HepG2 (cell line): ENCODE measurements around the gene CRYBA2. TPM values are rescaled to one million over a fixed set of nuclear protein-coding genes. Genes with fewer than 3 reads are reported as not detected.

Experiments
- ATAC-seq: fragments of 200-7000 bp; cut with Tn5 transposase; 3 replicates; pipeline ENCODE4 v1.9.1; 2020; ENCODE audit warnings: mild to moderate bottlenecking, moderate library complexity
- BruUV-seq: library from RNA; stranded (reverse); fragments of 400-500 nt; replicated peaks from 2 replicates; lab custom pipeline; 2021; lab: Mats Ljungman, UMichigan
- CTCF ChIA-PET: fragments of 300-600 bp; formaldehyde crosslinking; extraction: SDS; loops from one replicate; lab custom pipeline; 2021; ENCODE audit warnings: low total read pairs, inconsistent platforms, low intra/inter-chr PET ratio; lab: Yijun Ruan, JAX
- POLR2A ChIA-PET: fragments of 350-600 bp; sonication (Branson Sonifier 250); formaldehyde crosslinking; loops from one replicate; lab custom pipeline; 2020; ENCODE audit warnings: antibody characterized with exemption, inconsistent platforms; lab: Yijun Ruan, JAX
- DNase-seq: peaks from one replicate; pipeline ENCODE4 v3.0.0-alpha.2; 2015; ENCODE audit warnings: low spot score
- FAIRE-seq: peaks from 3 replicates; lab custom pipeline; 2011; peaks lifted over from hg19 to GRCh38; lab: Jason Lieb, UNC
- H2AFZ ChIP-seq: one replicate; pipeline ENCODE4 v1.6.1; 2011; ENCODE audit warnings: low read length, inconsistent platforms
- H3K27ac ChIP-seq: fragments of 300-600 bp; 3 replicates; pipeline ENCODE4 v1.8.0; 2011; ENCODE audit warnings: mixed run types, mild to moderate bottlenecking, mixed read lengths, low read length, inconsistent platforms; ENCODE audit not compliant: insufficient read depth; ENCODE audit errors: extremely low read length
- H3K27me3 ChIP-seq, 2 experiments: fragments of 200-600 bp in 1 of 2; 2 replicates in 1 of 2; 3 replicates in 1 of 2; pipeline versions ENCODE4 v1.6.0 to v1.8.0; 2011; ENCODE audit warnings: low read length in 2 of 2, mild to moderate bottlenecking in 2 of 2, moderate library complexity in 2 of 2, inconsistent platforms in 1 of 2; ENCODE audit not compliant: insufficient read depth in 2 of 2, control insufficient read depth in 1 of 2
- H3K36me3 ChIP-seq, 2 experiments: fragments of 200-600 bp in 1 of 2; replicated peaks in 1 of 2; 2 replicates in 1 of 2; 3 replicates in 1 of 2; pipeline versions ENCODE4 v1.5.1 to v1.8.0; 2011; ENCODE audit warnings: low read length in 2 of 2, inconsistent platforms in 1 of 2; ENCODE audit not compliant: insufficient read depth in 2 of 2, control insufficient read depth in 1 of 2
- H3K4me1 ChIP-seq: 2 replicates; pipeline ENCODE4 v1.5.1; 2012; ENCODE audit warnings: low read length, inconsistent platforms; ENCODE audit not compliant: insufficient read depth
- H3K4me2 ChIP-seq: 2 replicates; pipeline ENCODE4 v1.6.0; 2011; ENCODE audit warnings: low read depth, low read length, inconsistent platforms
- H3K4me3 ChIP-seq, 3 experiments: fragments of 200-600 bp in 1 of 3; sonication (generic), shearing (Covaris generic) in 1 of 3; replicated peaks in 1 of 3; 2 replicates each; pipeline ENCODE4 v1.5.1; 2011 to 2016; ENCODE audit warnings: low read length in 3 of 3, inconsistent platforms in 2 of 3, low read depth in 2 of 3, mild to moderate bottlenecking in 2 of 3, control low read depth in 1 of 3, mixed read lengths in 1 of 3; ENCODE audit not compliant: insufficient read depth in 1 of 3
- H3K79me2 ChIP-seq: one replicate; pipeline ENCODE4 v1.6.1; 2011; ENCODE audit warnings: low read length, inconsistent platforms; ENCODE audit not compliant: insufficient read depth
- H3K9ac ChIP-seq: 2 replicates; pipeline ENCODE4 v1.6.0; 2011; ENCODE audit warnings: mild to moderate bottlenecking, low read depth, low read length, inconsistent platforms; ENCODE audit not compliant: insufficient read depth
- H3K9me3 ChIP-seq: 2 replicates; pipeline ENCODE4 v1.5.1; 2012; ENCODE audit warnings: mild to moderate bottlenecking, low read length
- H4K20me1 ChIP-seq: 2 replicates; pipeline ENCODE4 v1.6.0; 2011; ENCODE audit warnings: inconsistent platforms, mild to moderate bottlenecking, low read length, moderate library complexity; ENCODE audit not compliant: insufficient read depth
- ATAD3A ChIP-seq: sonication (generic); formaldehyde crosslinking; IDR thresholded peaks from 2 replicates; pipeline ENCODE4 v1.4.0; 2020; ENCODE audit warnings: missing genetic modification reagents
- BRCA1 ChIP-seq: sonication (generic); formaldehyde crosslinking; IDR thresholded peaks from 2 replicates; pipeline ENCODE4 v1.4.0; 2020; ENCODE audit warnings: missing genetic modification reagents
- CREBL2 ChIP-seq: sonication (generic); formaldehyde crosslinking; IDR thresholded peaks from 2 replicates; pipeline ENCODE4 v1.8.1; 2023; ENCODE audit warnings: missing genetic modification reagents, mild to moderate bottlenecking, borderline replicate concordance
- EED ChIP-seq: sonication (generic); formaldehyde crosslinking; IDR thresholded peaks from 2 replicates; pipeline ENCODE4 v1.5.0; 2020; ENCODE audit warnings: mild to moderate bottlenecking, missing genetic modification reagents
- GPN1 ChIP-seq: sonication (generic); formaldehyde crosslinking; IDR thresholded peaks from 2 replicates; pipeline ENCODE4 v1.5.1; 2020; ENCODE audit warnings: missing genetic modification reagents, borderline replicate concordance
- MED13 ChIP-seq: sonication (generic); formaldehyde crosslinking; IDR thresholded peaks from 2 replicates; pipeline ENCODE4 v1.5.0; 2020; ENCODE audit warnings: missing genetic modification reagents
- SAP130 ChIP-seq: IDR thresholded peaks from 2 replicates; pipeline ENCODE4 v1.6.1; 2016; ENCODE audit warnings: low read depth
- SP1 ChIP-seq, 2 experiments: fragments of 450-650 bp in 1 of 2; sonication (generic) in 1 of 2; formaldehyde crosslinking in 1 of 2; IDR thresholded peaks; 2 replicates each; pipeline versions ENCODE4 v1.4.0 to v1.6.1; 2016 to 2020; ENCODE audit warnings: missing genetic modification reagents in 1 of 2
- TEAD3 ChIP-seq: optimal IDR thresholded peaks from 2 replicates; pipeline ENCODE3; 2016; ENCODE audit warnings: borderline replicate concordance
- ZHX2 ChIP-seq, 2 experiments: sonication (generic) in 1 of 2; formaldehyde crosslinking in 1 of 2; IDR thresholded peaks; 2 replicates each; pipeline versions ENCODE4 v1.6.1 to v1.9.0; 2014 to 2022; ENCODE audit warnings: antibody characterized with exemption in 1 of 2, borderline replicate concordance in 1 of 2, inconsistent platforms in 1 of 2, low read depth in 1 of 2, missing genetic modification reagents in 1 of 2
- ZNF30 ChIP-seq: sonication (generic); formaldehyde crosslinking; IDR thresholded peaks from 2 replicates; pipeline ENCODE4 v1.5.0; 2020; ENCODE audit warnings: mild to moderate bottlenecking, missing genetic modification reagents
- ZNF337 ChIP-seq: sonication (generic); formaldehyde crosslinking; IDR thresholded peaks from 2 replicates; pipeline ENCODE4 v1.5.1; 2020; ENCODE audit warnings: missing genetic modification reagents, low read depth, mild to moderate bottlenecking, borderline replicate concordance
- ZNF766 ChIP-seq: sonication (generic); formaldehyde crosslinking; IDR thresholded peaks from 2 replicates; pipeline ENCODE4 v1.5.0; 2020; ENCODE audit warnings: missing genetic modification reagents, borderline replicate concordance
- ZUFSP ChIP-seq: sonication (generic); formaldehyde crosslinking; IDR thresholded peaks from 2 replicates; pipeline ENCODE4 v1.9.0; 2021; ENCODE audit warnings: missing genetic modification reagents, mild to moderate bottlenecking, borderline replicate concordance
- WGBS: methylation state at CpG from one replicate; pipeline ENCODE4 v1.1.6; 2017; ENCODE audit warnings: low lambda C conversion rate; 5-methylcytosine and 5-hydroxymethylcytosine counted together
- in situ Hi-C: cut with HindIII; loops from 2 replicates; pipeline ENCODE4 v1.10.0; 2017; ENCODE audit warnings: low pct_unique_long_range_greater_than_20kb; ENCODE audit not compliant: extremely low pct_ligation_motif_present
- intact Hi-C: fragments of 100-400 bp; cut with micrococcal nuclease; formaldehyde crosslinking; loops from one replicate; pipeline ENCODE4 v1.10.0; 2022; ENCODE audit not compliant: unreplicated experiment
- polyA plus RNA-seq, 8 experiments: library from polyadenylated mRNA; depleted of rRNA in 3 of 8; stranded (reverse) in 7 of 8; unstranded in 1 of 8; fragments of >200 nt; fragmentation: Illumina TruSeq in 4 of 8; extraction: Trizol in 4 of 8; gene quantifications; 2 replicates each; pipeline versions ENCODE4 v1.2.1 to v1.2.3, GENCODE V29; 2011 to 2016; ENCODE audit warnings: low read depth in 4 of 8, missing spikeins in 1 of 8, mixed read lengths in 1 of 8; ENCODE audit not compliant: insufficient read depth in 1 of 8
- total RNA-seq, 5 experiments: library from RNA; depleted of rRNA; stranded (reverse); fragments of >200 nt; fragmentation: Illumina TruSeq; extraction: Trizol; gene quantifications; 2 replicates each; pipeline ENCODE4 v1.2.3, GENCODE V29; 2016; ENCODE audit warnings: low read depth in 1 of 5
- TF ChIP-seq, protein P1 (sequence below): sonication (generic); formaldehyde crosslinking; conservative IDR thresholded peaks from 2 replicates; pipeline ENCODE4 v1.8.0; 2022; ENCODE audit warnings: mild to moderate bottlenecking, moderate library complexity, missing genetic modification reagents

CRYBA2 gene
- total and polyA plus RNA-seq, 2 of the 13 experiments (the other 11 are each of a cell fraction or from before 2014, with no cell fraction given), result not detected

DNA sequence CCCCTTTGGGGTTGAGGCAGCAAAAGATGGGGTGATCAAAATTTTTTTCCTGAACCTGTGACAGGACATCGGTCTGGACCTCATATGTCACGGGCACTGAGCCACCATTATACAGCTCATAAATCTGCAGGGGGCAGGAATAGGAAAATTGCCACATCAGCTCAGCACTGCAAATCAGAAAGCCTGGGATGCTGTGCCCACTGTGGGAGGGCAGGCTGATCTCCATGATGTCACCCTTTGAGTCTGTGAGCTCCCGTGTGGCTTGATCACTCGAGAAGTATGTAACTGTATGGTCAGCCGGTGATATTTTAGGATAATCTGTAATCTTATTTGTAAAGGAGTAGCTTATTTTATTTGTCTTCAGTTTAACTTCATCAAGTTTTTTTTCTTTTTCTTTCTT lies 17.7 kb upstream of the CRYBA2 start:
- ATAC-seq (no peak), DNase-seq (no peak), FAIRE-seq (no peak)
- Histone ChIP-seq H3K27me3 (peaks cover 12 to 49% of the 10 kb centered on the region in 2 experiments), H4K20me1 (no peaks in the 10 kb centered on the region; the same call in 1 of the 2 replicates), H3K4me3 (no peak overlapping the region), H3K9ac (no peak overlapping the region), H3K79me2 (no peaks in the 10 kb centered on the region), H3K27ac (no peak overlapping the region), H3K9me3 (no peaks in the 10 kb centered on the region), H3K4me1 (peaks cover 7% of the 10 kb centered on the region; the same call in 1 of the 2 replicates), H3K36me3 (no peaks in the 10 kb centered on the region), H3K4me2 (no peak overlapping the region), H2AFZ (no peak overlapping the region)
- ChIA-PET CTCF (interaction anchor here (1.2 to 2.9 kb wide), 2 partner anchors 108 to 144 kb away, joined by 3 to 13 read pairs; no protein-coding TSS in a partner anchor), POLR2A (no interaction called here)
- 42% methylated on average over 5 of the region's 5 CpGs for WGBS
- intact Hi-C loops (no loop called here), in situ Hi-C loops (no loop called here)
- no TSS peak for BruUV-seq
- TF ChIP-seq ZNF30 (CRISPR knock-in tag) (no peak), SAP130 (CRISPR knock-in tag) (no peak), MED13 (no peak), ZUFSP (CRISPR knock-in tag) (no peak), ATAD3A (CRISPR knock-in tag) (no peak), SP1 (IDR thresholded peaks at IDR 0.05) (no peak), SP1 (CRISPR knock-in tag; IDR thresholded peaks at IDR 0.05) (no peak), BRCA1 (CRISPR knock-in tag) (no peak), GPN1 (no peak), EED (CRISPR knock-in tag) (no peak), ZNF766 (CRISPR knock-in tag) (no peak), ZNF337 (CRISPR knock-in tag) (no peak), ZHX2 (IDR thresholded peaks at IDR 0.05; ENCODE audit: low read depth) (no peak), ZHX2 (CRISPR knock-in tag; IDR thresholded peaks at IDR 0.05; ENCODE audit: borderline replicate concordance) (no peak), CREBL2 (CRISPR knock-in tag) (no peak), TEAD3 (no peak)
- TF ChIP-seq, protein P1, sequence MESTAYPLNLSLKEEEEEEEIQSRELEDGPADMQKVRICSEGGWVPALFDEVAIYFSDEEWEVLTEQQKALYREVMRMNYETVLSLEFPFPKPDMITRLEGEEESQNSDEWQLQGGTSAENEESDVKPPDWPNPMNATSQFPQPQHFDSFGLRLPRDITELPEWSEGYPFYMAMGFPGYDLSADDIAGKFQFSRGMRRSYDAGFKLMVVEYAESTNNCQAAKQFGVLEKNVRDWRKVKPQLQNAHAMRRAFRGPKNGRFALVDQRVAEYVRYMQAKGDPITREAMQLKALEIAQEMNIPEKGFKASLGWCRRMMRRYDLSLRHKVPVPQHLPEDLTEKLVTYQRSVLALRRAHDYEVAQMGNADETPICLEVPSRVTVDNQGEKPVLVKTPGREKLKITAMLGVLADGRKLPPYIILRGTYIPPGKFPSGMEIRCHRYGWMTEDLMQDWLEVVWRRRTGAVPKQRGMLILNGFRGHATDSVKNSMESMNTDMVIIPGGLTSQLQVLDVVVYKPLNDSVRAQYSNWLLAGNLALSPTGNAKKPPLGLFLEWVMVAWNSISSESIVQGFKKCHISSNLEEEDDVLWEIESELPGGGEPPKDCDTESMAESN (CRISPR knock-in tag), result no peak
